Left forelimb (tissue), 1 donor: Measurements from ENCODE around the gene USPL1.

Experiments
- DNase-seq: peaks from one replicate; pipeline ENCODE4 v3.0.0-alpha.2; 2018; ENCODE audit warnings: low spot score

The USPL1 gene

DNA sequence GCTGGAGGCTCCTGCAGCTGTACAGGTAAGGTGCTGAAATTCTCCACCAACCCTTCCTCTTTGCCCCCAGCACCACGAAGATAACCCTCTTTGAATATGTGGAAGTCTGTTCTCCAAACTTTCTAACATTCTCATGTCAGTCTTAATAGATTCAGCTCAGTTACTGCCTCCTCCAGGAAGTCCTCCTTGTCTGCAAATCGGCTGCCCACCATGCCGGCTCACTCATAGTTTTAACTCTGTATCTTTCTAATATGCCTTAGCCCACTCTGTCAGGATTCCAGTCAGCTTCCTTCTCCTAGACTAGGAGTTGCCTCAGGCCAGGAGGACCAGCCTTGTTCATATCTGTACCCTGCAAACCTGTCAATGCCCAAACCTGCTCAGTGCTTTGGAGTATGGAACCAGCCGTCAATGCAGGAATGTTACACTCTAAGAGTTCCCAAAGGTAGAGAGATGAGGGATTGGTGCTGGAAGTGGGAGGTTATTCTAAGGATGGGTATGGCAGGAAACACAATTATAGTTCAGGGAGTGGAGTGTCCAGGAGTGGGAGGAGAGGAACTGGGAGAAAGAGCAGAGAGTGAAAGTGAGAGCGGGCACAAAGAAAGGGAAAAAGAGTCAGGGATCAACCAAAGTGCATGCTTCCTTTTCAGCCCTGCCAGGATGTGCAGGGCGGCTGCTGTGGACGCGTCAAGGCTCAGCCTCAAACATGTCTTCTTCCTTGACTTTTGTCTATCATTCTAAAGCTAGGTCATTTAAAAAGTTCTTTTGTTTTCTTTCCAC lies 79.6 kb downstream of the USPL1 start:
- DNase-seq: no peak

DNA sequence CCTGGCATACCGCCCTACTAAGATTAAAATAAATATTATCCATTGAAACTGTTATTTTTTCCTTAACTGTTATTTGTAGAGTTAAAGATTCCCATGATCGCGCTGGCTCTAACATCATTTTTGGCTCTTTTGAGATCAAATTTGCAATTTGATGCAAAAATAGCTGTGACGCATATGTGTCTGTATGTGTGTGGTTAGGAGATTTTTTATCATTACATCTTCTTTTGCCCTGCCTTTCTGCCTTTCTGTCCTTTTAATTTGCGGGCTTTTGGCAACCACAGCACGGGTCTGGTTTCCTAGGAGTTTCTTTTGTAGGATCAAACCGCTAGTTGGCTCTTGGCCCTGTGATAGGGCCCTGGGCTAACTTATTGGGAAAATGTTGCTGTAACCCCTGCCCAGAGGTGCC lies 80.3 kb downstream of the USPL1 start:
- no peak for DNase-seq

DNA sequence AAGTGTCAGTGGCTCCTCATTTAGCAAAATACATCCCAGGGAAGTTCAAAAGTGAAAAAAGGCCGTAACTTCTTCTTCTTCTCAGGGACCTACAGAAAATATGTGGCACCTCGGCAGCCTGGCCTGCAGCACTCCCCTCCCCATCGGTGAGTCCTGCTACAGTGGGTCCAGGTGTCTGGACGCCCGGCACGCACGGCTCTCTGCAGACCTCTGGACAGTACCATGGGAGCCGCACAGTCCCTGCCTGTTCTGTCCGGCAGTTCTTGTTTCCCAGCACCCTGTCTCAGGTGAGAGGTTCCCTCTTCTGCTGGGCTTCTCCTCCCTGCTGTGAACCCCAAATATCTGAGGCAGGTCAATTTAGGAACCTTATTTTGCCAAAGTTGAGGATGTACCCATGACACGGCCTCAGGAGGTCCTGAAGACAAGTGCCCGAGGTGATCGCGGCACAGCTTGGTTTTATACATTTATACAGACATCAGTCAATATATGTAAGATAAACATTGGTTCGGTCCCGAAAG lies 80.8 kb downstream of the USPL1 start:
- no peak for DNase-seq

DNA sequence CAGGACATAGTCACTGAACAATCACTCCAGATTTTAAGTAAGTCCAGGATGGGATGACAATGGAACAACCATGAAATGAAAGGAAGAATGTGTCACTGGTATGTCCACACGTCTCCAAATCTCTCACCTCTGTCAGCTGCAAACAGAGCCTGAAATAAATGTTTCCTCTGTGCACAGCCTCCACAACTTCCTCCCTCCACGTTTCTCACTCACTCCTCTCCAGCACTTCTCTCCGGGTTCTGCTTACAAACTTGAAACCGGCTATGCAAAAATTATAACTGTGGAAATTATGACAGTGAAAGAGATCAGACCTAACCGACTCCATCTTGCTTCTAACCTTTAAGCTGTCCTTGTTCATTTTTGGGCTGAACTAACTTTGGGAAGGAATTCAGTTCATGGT lies 82.6 kb downstream of the USPL1 start:
- DNase-seq: no peak

DNA sequence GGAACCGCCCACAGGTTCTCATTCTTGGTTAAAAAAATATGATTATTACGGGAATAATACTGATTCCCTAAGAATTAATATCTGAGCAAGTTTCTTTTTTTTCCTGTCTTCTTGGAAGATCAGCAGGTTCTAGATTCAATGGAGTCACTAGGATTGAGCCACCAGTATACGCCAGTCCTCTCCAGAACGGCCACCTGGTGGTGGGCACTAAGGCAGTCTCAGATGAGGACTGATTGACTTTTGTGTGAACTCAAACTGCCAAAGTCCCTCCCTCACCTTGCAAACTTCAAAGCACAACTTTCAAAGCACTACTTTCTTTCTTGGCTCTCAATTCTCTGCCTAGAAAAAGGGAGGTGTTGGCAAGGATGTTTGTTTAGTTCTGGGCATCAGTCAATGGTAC lies 84.3 kb downstream of the USPL1 start:
- DNase-seq: no peak

DNA sequence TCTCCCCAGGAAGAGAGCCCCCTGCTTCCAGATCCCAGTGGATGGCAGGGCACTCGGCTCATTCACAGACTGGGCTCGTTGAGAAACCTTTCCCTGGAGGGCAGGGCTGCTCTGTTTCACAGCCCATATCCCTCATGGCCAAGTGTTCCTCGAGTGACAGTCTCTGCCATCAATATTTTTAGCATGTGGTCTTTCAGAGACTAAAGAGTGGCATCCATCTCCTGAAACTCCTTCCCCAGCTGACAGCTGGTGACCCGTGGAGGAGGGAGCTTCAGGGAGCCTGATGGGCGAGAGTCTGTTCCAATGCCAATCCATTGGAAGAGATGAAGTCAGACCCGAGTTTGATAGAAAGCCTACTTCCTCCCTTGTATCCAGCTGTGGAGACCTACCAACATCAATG lies 86.9 kb downstream of the USPL1 start:
- no peak for DNase-seq

DNA sequence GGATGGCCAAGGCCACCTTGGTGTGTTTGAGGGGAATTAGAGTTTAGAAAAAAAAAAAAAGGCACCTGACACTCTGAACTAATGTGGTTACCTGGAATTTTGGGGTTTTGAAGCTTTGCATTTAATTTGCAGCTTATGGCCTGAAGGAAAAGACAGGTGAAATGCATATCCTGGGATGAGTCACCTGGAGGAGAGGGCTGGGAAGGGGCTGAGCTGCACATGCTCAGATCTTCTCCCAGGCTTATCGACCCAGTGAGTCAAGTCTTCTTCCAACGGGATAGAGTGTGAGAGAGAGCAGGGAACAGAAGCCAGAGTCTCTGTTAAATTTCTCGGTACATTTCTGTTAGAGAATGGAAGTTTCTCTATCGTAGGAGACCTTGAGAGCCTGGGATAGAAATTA lies 88.0 kb downstream of the USPL1 start:
- no peak for DNase-seq

DNA sequence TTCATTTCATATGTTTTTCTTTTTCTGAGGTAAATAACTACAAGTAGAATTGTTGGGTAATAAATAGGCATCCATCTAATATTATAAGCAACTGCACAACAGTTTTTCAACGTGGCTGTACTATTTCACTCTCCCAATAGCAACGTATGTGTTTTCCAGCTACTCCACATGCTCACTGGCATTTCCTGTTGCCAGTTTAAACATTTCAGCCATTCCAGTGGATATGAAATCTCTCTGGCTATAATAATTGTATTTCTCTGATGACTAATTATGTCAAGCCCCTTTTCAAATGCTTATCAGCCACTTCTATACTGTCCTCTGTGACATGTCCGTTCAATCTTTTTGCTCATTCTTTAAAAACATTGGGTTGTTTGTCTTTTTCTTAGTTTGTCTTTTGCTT lies 90.8 kb downstream of the USPL1 start:
- DNase-seq: no peak
